Smooth muscle cell (in vitro differentiated cells): ENCODE results near the gene RFK. TPM values are rescaled to one million over a fixed set of nuclear protein-coding genes. Genes with fewer than 3 reads are reported as not detected.

Source experiments
- DNase-seq: peaks from one replicate; lab custom pipeline; 2025; ENCODE audit not compliant: unreplicated experiment; lab: John Stamatoyannopoulos, UW
- H2AFZ ChIP-seq: fragments of 200-600 bp; sonication (generic); 2 replicates; pipeline ENCODE4 v1.6.0; 2016; ENCODE audit warnings: antibody characterized with exemption, low read depth, mild to moderate bottlenecking
- H3F3A ChIP-seq: fragments of 200-600 bp; sonication (generic); 2 replicates; pipeline ENCODE4 v1.6.0; 2017; ENCODE audit warnings: antibody characterized with exemption, low read depth
- H3K27ac ChIP-seq: fragments of 200-600 bp; sonication (generic); 2 replicates; pipeline ENCODE4 v1.5.1; 2016; ENCODE audit warnings: low read depth, mild to moderate bottlenecking
- H3K27me3 ChIP-seq: fragments of 200-600 bp; sonication (generic); 2 replicates; pipeline ENCODE4 v1.6.1; 2016; ENCODE audit warnings: low read depth, mild to moderate bottlenecking
- H3K36me3 ChIP-seq: fragments of 200-600 bp; sonication (generic); 2 replicates; pipeline ENCODE4 v1.5.1; 2016; ENCODE audit warnings: low read depth
- H3K4me1 ChIP-seq: fragments of 200-600 bp; sonication (generic); 2 replicates; pipeline ENCODE4 v1.5.1; 2016; ENCODE audit warnings: low read depth
- H3K4me2 ChIP-seq: fragments of 200-600 bp; sonication (generic); 2 replicates; pipeline ENCODE4 v1.6.0; 2016; ENCODE audit warnings: mild to moderate bottlenecking
- H3K4me3 ChIP-seq: fragments of 200-600 bp; sonication (generic); 2 replicates; pipeline ENCODE4 v1.5.1; 2016; ENCODE audit warnings: mild to moderate bottlenecking
- H3K79me2 ChIP-seq: fragments of 200-600 bp; sonication (generic); 2 replicates; pipeline ENCODE4 v1.6.0; 2016; ENCODE audit warnings: low read depth, mild to moderate bottlenecking
- H3K9ac ChIP-seq: fragments of 200-600 bp; sonication (generic); 2 replicates; pipeline ENCODE4 v1.6.0; 2016; ENCODE audit warnings: low read depth
- H3K9me3 ChIP-seq: fragments of 200-600 bp; sonication (generic); replicated peaks from 2 replicates; pipeline ENCODE4 v1.5.1; 2016; ENCODE audit warnings: low read depth
- H4K20me1 ChIP-seq: fragments of 200-600 bp; sonication (generic); 2 replicates; pipeline ENCODE4 v1.6.0; 2016; ENCODE audit warnings: low read depth
- CTCF ChIP-seq: fragments of 200-600 bp; sonication (generic); IDR thresholded peaks from 2 replicates; pipeline ENCODE4 v1.5.1; 2017; ENCODE audit warnings: borderline replicate concordance, mild to moderate bottlenecking, antibody characterized with exemption; ENCODE audit not compliant: insufficient read depth, poor library complexity, severe bottlenecking
- WGBS: methylation state at CpG from one replicate; pipeline ENCODE4 v1.1.7; 2016; ENCODE audit warnings: low lambda C conversion rate; 5-methylcytosine and 5-hydroxymethylcytosine counted together
- polyA plus RNA-seq: library from polyadenylated mRNA; unstranded; fragments of >200 nt; fragmentation: Nextera tagmentation; extraction: Ambion mirVana; gene quantifications from 2 replicates; pipeline ENCODE4 v1.2.1, GENCODE V29; 2016
- total RNA-seq: library from RNA; depleted of rRNA; stranded (reverse); fragments of >200 nt; gene quantifications from 2 replicates; pipeline ENCODE4 v1.2.3, GENCODE V29; 2014

RFK gene
- total and polyA plus RNA-seq, 2 experiments from 2014 or later, result 14.2 to 25.2 TPM

DNA sequence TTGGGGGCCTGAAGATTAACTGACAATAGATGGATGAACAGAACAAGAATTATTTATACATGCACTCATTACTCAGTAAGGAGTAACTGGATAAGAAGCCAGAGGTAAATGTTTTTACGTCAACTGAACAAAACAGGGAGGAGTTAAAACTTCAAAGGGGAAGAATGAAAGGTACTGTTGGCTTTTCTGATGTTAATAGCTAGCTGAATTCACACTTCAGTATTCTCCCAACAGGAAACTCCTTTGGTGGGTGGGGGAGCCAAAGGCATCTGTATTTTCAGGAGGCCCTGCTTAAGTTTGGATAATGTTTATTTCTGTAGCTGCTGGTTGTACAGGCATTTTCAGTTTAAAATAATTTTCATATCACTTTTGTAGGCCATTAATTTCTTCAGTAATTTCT is 23.2 kb upstream of the RFK start:
- Histone ChIP-seq H4K20me1 (no peaks in the 10 kb centered on the region), H3K27me3 (no peaks in the 10 kb centered on the region), H3K4me3 (no peak overlapping the region), H3K36me3 (no peaks in the 10 kb centered on the region), H2AFZ (no peak overlapping the region), H3K4me1 (no peaks in the 10 kb centered on the region), H3K4me2 (no peak overlapping the region), H3K79me2 (no peaks in the 10 kb centered on the region), H3K27ac (no peak overlapping the region), H3F3A (no peaks in the 10 kb centered on the region), H3K9me3 (no peaks in the 10 kb centered on the region), H3K9ac (no peak overlapping the region)
- DNase-seq, result no peak
- TF ChIP-seq CTCF, result no peak
- 0% methylated on average over 1 of the region's 1 CpG for WGBS

- H3K27me3 ChIP-seq, result no peaks in the 10 kb centered on the region
- no peak overlapping the region for H3K27ac ChIP-seq
- no peaks in the 10 kb centered on the region for H3K4me1 ChIP-seq
- H2AFZ ChIP-seq, result no peak overlapping the region
- no peaks in the 10 kb centered on the region for H3K9me3 ChIP-seq
- H3K36me3 ChIP-seq, result no peaks in the 10 kb centered on the region
- H3K4me3 ChIP-seq, result no peak overlapping the region
- no peak for DNase-seq
- no peak overlapping the region for H3K9ac ChIP-seq
- no peaks in the 10 kb centered on the region for H3K79me2 ChIP-seq
- H3F3A ChIP-seq, result no peaks in the 10 kb centered on the region
- no peak overlapping the region for H3K4me2 ChIP-seq
- no peaks in the 10 kb centered on the region for H4K20me1 ChIP-seq
- TF ChIP-seq CTCF, result no peak
Measured at GRCh38 chr9:76415731-76416130, 21.5 kb upstream of the RFK start.

DNA sequence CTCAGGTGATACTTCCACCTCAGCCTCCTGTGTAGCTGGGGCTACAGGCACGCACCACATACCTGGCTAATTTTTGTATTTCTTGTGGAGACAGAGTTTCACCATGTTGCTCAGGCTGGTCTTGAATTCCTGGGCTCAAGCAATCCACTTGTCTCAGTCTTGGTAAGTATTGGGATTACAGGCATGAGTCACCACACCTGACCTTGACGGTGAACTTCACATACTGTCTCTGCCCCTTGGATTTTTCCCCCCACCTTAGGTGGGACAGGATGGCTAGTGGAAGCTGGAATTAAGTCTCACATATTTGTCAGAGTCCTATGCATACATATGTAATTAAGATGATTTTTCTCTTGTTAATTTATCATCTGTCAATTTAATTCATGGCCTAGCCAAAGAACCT is 20.9 kb upstream of the RFK start:
- Histone ChIP-seq H3K27ac (no peak overlapping the region), H2AFZ (no peak overlapping the region), H3K4me2 (no peak overlapping the region), H3F3A (no peaks in the 10 kb centered on the region), H3K79me2 (no peaks in the 10 kb centered on the region), H3K9me3 (no peaks in the 10 kb centered on the region), H3K4me1 (no peaks in the 10 kb centered on the region), H3K4me3 (no peak overlapping the region), H4K20me1 (no peaks in the 10 kb centered on the region), H3K9ac (no peak overlapping the region), H3K27me3 (no peaks in the 10 kb centered on the region), H3K36me3 (no peaks in the 10 kb centered on the region)
- no peak for TF ChIP-seq CTCF
- 66% methylated on average over 2 of the region's 2 CpGs for WGBS
- no peak for DNase-seq

DNA sequence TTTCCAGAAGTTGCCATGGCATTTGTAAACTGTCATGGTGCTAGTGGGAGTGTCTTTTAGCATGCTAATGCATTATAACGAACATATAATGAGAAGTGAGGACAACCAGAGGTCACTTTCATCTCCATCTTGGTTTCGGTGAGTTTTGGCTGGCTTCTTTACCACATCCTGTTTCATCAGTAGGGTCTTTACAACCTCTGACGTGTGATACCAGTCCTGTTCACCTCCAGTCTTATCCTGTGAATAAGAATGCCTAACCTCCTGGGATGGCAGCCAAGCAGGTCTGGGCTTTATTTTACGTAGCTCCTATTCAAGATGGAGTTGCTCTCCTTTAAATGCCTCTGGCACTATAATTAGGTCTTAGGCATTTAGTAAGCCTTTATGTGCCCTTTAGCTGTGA is 20.4 kb upstream of the RFK start:
- H3K27me3 ChIP-seq, result no peaks in the 10 kb centered on the region
- no peaks in the 10 kb centered on the region for H3K4me1 ChIP-seq
- WGBS, result 81% methylated on average over 4 of the region's 4 CpGs
- H3K9me3 ChIP-seq, result no peaks in the 10 kb centered on the region
- no peak overlapping the region for H3K27ac ChIP-seq
- no peaks in the 10 kb centered on the region for H3K79me2 ChIP-seq
- H3K36me3 ChIP-seq, result no peaks in the 10 kb centered on the region
- H2AFZ ChIP-seq, result no peak overlapping the region
- no peak for TF ChIP-seq CTCF
- no peaks in the 10 kb centered on the region for H4K20me1 ChIP-seq
- no peak overlapping the region for H3K4me2 ChIP-seq
- no peak overlapping the region for H3K9ac ChIP-seq
- H3F3A ChIP-seq, result no peaks in the 10 kb centered on the region
- H3K4me3 ChIP-seq, result no peak overlapping the region
- DNase-seq, result no peak
